BLaER1 treated with 17β-estradiol and CSF1 and Interleukin-3, amounts not matched to agents 10 nM and 100 nM (cell line): Measurements from ENCODE around the gene RAB9A.
A peak's percentile ranks its signal among the peaks of the same experiment; 100 is the strongest.

ENCODE experiments used
- H3K27ac ChIP-seq, 11 experiments: shearing (Covaris generic); formaldehyde crosslinking; 2 replicates each; pipeline ENCODE4 v1.8.1; 2022
- H3K27me3 ChIP-seq, 11 experiments: shearing (Covaris generic); formaldehyde crosslinking; 2 replicates each; pipeline ENCODE4 v1.8.1; 2022
- H3K36me3 ChIP-seq, 11 experiments: shearing (Covaris generic); formaldehyde crosslinking; 2 replicates each; pipeline ENCODE4 v1.8.1; 2022
- H3K4me1 ChIP-seq, 10 experiments: shearing (Covaris generic); formaldehyde crosslinking; 2 replicates each; pipeline ENCODE4 v1.8.1; 2022
- H3K4me2 ChIP-seq, 11 experiments: shearing (Covaris generic); formaldehyde crosslinking; 2 replicates each; pipeline ENCODE4 v1.8.1; 2022
- H3K4me3 ChIP-seq, 10 experiments: shearing (Covaris generic); formaldehyde crosslinking; 2 replicates each; pipeline ENCODE4 v1.8.1; 2022
- H3K9ac ChIP-seq, 11 experiments: shearing (Covaris generic); formaldehyde crosslinking; 2 replicates each; pipeline ENCODE4 v1.8.1; 2022
- H3K9me3 ChIP-seq, 11 experiments: shearing (Covaris generic); formaldehyde crosslinking; replicated peaks in 1 of 11; 2 replicates each; pipeline ENCODE4 v1.8.1; 2022
- H4K20me1 ChIP-seq, 11 experiments: shearing (Covaris generic); formaldehyde crosslinking; 2 replicates each; pipeline ENCODE4 v1.8.1; 2022
- Cebpa-rat ChIP-seq, 11 experiments: shearing (Covaris generic); IDR thresholded peaks; 2 replicates each; pipeline ENCODE4 v1.8.1; 2022

Gene RAB9A

GRCh38 chrX:13732246-13733067 lies 43.5 kb downstream of the RAB9A start:
- H3K27ac ChIP-seq, result peak overlapping the region in 10 of 11 experiments; percentile 20 to 95 (median 91); a peak in 19 of 22 replicates
- no peak for TF ChIP-seq Cebpa-rat (IDR thresholded peaks at IDR 0.05)
- peaks cover 11 to 45% (median 22%) of the 10 kb centered on the region in 11 experiments; a peak in 20 of 22 replicates for H3K27me3 ChIP-seq
- peaks cover 0 to 5% (median 0%) of the 10 kb centered on the region in 11 experiments; a peak in 2 of 22 replicates for H4K20me1 ChIP-seq
- peak overlapping the region; percentile 4 to 94 (median 88); a peak in 20 of 22 replicates for H3K9ac ChIP-seq
- H3K36me3 ChIP-seq, result peaks cover 0 to 10% (median 3%) of the 10 kb centered on the region in 11 experiments; a peak in 5 of 22 replicates
- peak overlapping the region in 9 of 10 experiments; percentile 4 to 92 (median 79); a peak in 16 of 20 replicates for H3K4me3 ChIP-seq
- H3K9me3 ChIP-seq, result peaks cover 11 to 30% (median 25%) of the 10 kb centered on the region in 11 experiments
- peak overlapping the region; percentile 78 to 97 (median 89) for H3K4me2 ChIP-seq
- H3K4me1 ChIP-seq, result peaks cover 30 to 51% (median 36%) of the 10 kb centered on the region in 10 experiments

- peaks cover 11 to 45% (median 22%) of the 10 kb centered on the region in 11 experiments; a peak in 20 of 22 replicates for H3K27me3 ChIP-seq
- peak overlapping the region; percentile 67 to 92 (median 80) for H3K4me3 ChIP-seq
- H3K9me3 ChIP-seq, result peaks cover 8 to 20% (median 15%) of the 10 kb centered on the region in 11 experiments; a peak in 21 of 22 replicates
- peak overlapping the region; percentile 78 to 97 (median 89) for H3K4me2 ChIP-seq
- peak overlapping the region; percentile 82 to 94 (median 89); a peak in 21 of 22 replicates for H3K9ac ChIP-seq
- peak overlapping the region; percentile 76 to 95 (median 91); a peak in 21 of 22 replicates for H3K27ac ChIP-seq
- H3K36me3 ChIP-seq, result peaks cover 0 to 10% (median 0%) of the 10 kb centered on the region in 11 experiments; a peak in 3 of 22 replicates
- H4K20me1 ChIP-seq, result peaks cover 0 to 5% (median 0%) of the 10 kb centered on the region in 11 experiments; a peak in 2 of 22 replicates
- TF ChIP-seq Cebpa-rat (IDR thresholded peaks at IDR 0.05), result no peak
- H3K4me1 ChIP-seq, result peaks cover 36 to 57% (median 42%) of the 10 kb centered on the region in 10 experiments
Observed at GRCh38 chrX:13733506-13733905, 44.6 kb downstream of the RAB9A start.

- peaks cover 11 to 45% (median 22%) of the 10 kb centered on the region in 11 experiments; a peak in 21 of 22 replicates for H3K27me3 ChIP-seq
- H3K36me3 ChIP-seq, result peaks cover 0 to 14% (median 4%) of the 10 kb centered on the region in 11 experiments; a peak in 10 of 22 replicates
- peak within 1 kb of the TSS; percentile 67 to 92 (median 80) for H3K4me3 ChIP-seq
- peak within 1 kb of the TSS; percentile 78 to 97 (median 89) for H3K4me2 ChIP-seq
- peak within 1 kb of the TSS; percentile 82 to 94 (median 89) for H3K9ac ChIP-seq
- peaks cover 0 to 5% (median 0%) of the 10 kb centered on the region in 11 experiments; a peak in 2 of 22 replicates for H4K20me1 ChIP-seq
- TF ChIP-seq Cebpa-rat (IDR thresholded peaks at IDR 0.05), result peak in 1 of 11 experiments; percentile 7; a peak in 1 of 22 replicates
- H3K4me1 ChIP-seq, result peaks cover 36 to 57% (median 42%) of the 10 kb centered on the region in 10 experiments
- peaks cover 5 to 10% (median 9%) of the 10 kb centered on the region in 11 experiments; a peak in 21 of 22 replicates for H3K9me3 ChIP-seq
- peak within 1 kb of the TSS; percentile 76 to 95 (median 91) for H3K27ac ChIP-seq
Observed at GRCh38 chrX:13734278-13735172, 45.6 kb downstream of the RAB9A start, which contains the start of the genes OFD1 and TRAPPC2. Gene OFD1 (plus strand): TSS chrX:13734748. CDS start chrX:13735072, 324 bp downstream. Gene TRAPPC2 (minus strand): TSS chrX:13734620. CDS start chrX:13719963, 14,657 bp downstream.

GRCh38 chrX:13741695-13742094 lies 52.8 kb downstream of the RAB9A start:
- peaks cover 0 to 39% (median 11%) of the 10 kb centered on the region in 11 experiments; a peak in 18 of 22 replicates for H3K27me3 ChIP-seq
- H3K4me1 ChIP-seq, result peaks cover 23 to 48% (median 35%) of the 10 kb centered on the region in 10 experiments
- H3K36me3 ChIP-seq, result peaks cover 0 to 52% (median 36%) of the 10 kb centered on the region in 11 experiments; a peak in 16 of 22 replicates
- TF ChIP-seq Cebpa-rat (IDR thresholded peaks at IDR 0.05), result no peak
- peak overlapping the region in 9 of 11 experiments; percentile 11 to 74 (median 68); a peak in 17 of 22 replicates for H3K27ac ChIP-seq
- H3K4me3 ChIP-seq, result no peak overlapping the region
- H3K4me2 ChIP-seq, result peak overlapping the region; percentile 48 to 81 (median 70)
- H3K9ac ChIP-seq, result peak overlapping the region in 5 of 11 experiments; percentile 1 to 61 (median 36); a peak in 9 of 22 replicates
- no peaks in the 10 kb centered on the region for H3K9me3 ChIP-seq
- no peaks in the 10 kb centered on the region for H4K20me1 ChIP-seq

GRCh38 chrX:13742397-13743176 lies 53.7 kb downstream of the RAB9A start:
- peak overlapping the region in 8 of 10 experiments; percentile 9 to 46 (median 30); a peak in 10 of 20 replicates for H3K4me3 ChIP-seq
- H4K20me1 ChIP-seq, result no peaks in the 10 kb centered on the region
- H3K36me3 ChIP-seq, result peaks cover 0 to 61% (median 45%) of the 10 kb centered on the region in 11 experiments; a peak in 16 of 22 replicates
- H3K27ac ChIP-seq, result peak overlapping the region; percentile 35 to 78 (median 68); a peak in 21 of 22 replicates
- H3K9ac ChIP-seq, result peak overlapping the region; percentile 40 to 64 (median 59); a peak in 21 of 22 replicates
- H3K27me3 ChIP-seq, result peaks cover 0 to 45% (median 13%) of the 10 kb centered on the region in 11 experiments; a peak in 13 of 22 replicates
- peaks cover 20 to 45% (median 34%) of the 10 kb centered on the region in 10 experiments for H3K4me1 ChIP-seq
- TF ChIP-seq Cebpa-rat (IDR thresholded peaks at IDR 0.05), result no peak
- no peaks in the 10 kb centered on the region for H3K9me3 ChIP-seq
- H3K4me2 ChIP-seq, result peak overlapping the region; percentile 57 to 81 (median 70)

- no peak overlapping the region for H3K9ac ChIP-seq
- TF ChIP-seq Cebpa-rat (IDR thresholded peaks at IDR 0.05), result no peak
- peaks cover 0 to 43% (median 5%) of the 10 kb centered on the region in 11 experiments; a peak in 9 of 22 replicates for H3K27me3 ChIP-seq
- H3K36me3 ChIP-seq, result peaks cover 0 to 80% (median 49%) of the 10 kb centered on the region in 11 experiments; a peak in 17 of 22 replicates
- no peak overlapping the region for H3K4me2 ChIP-seq
- no peaks in the 10 kb centered on the region for H4K20me1 ChIP-seq
- H3K9me3 ChIP-seq, result no peaks in the 10 kb centered on the region
- peak overlapping the region in 1 of 11 experiments; percentile 22; a peak in 1 of 22 replicates for H3K27ac ChIP-seq
- H3K4me3 ChIP-seq, result no peak overlapping the region
- H3K4me1 ChIP-seq, result peaks cover 26 to 46% (median 37%) of the 10 kb centered on the region in 10 experiments
Observed at GRCh38 chrX:13747836-13748235, 58.9 kb downstream of the RAB9A start.

- no peak overlapping the region for H3K4me2 ChIP-seq
- H3K27ac ChIP-seq, result peak overlapping the region in 2 of 11 experiments; percentile 14 to 15; a peak in 2 of 22 replicates
- H3K4me1 ChIP-seq, result peaks cover 32 to 47% (median 38%) of the 10 kb centered on the region in 10 experiments
- TF ChIP-seq Cebpa-rat (IDR thresholded peaks at IDR 0.05), result no peak
- no peaks in the 10 kb centered on the region for H4K20me1 ChIP-seq
- no peak overlapping the region for H3K4me3 ChIP-seq
- no peaks in the 10 kb centered on the region for H3K9me3 ChIP-seq
- H3K27me3 ChIP-seq, result peaks cover 0 to 42% (median 5%) of the 10 kb centered on the region in 11 experiments; a peak in 9 of 22 replicates
- H3K9ac ChIP-seq, result no peak overlapping the region
- peaks cover 0 to 80% (median 49%) of the 10 kb centered on the region in 11 experiments; a peak in 17 of 22 replicates for H3K36me3 ChIP-seq
Observed at GRCh38 chrX:13748486-13748885, 59.6 kb downstream of the RAB9A start.
